T-helper 2 cell (primary cell): ENCODE results near the gene LCN12.

Experiments used
- DNase-seq, 5 experiments: peaks; one replicate each; pipeline versions ENCODE4 v3.0.0 to v3.0.0-alpha.2; 2012 to 2022
- total RNA-seq, 2 donors: gene quantifications; one replicate each; lab custom pipeline; 2026; lab: John Stamatoyannopoulos, UW

The LCN12 gene
- 0.31 to 0.67 reads per million in 2 donors for total RNA-seq

GRCh38 chr9:136951541-136952320 is at the start of gene LCN12:
TSS of gene LCN12 (plus strand) at chr9:136952273. CDS start at chr9:136952328, 55 bp downstream.
- peak in 1 of 5 experiments; percentile 1 for DNase-seq

DNA sequence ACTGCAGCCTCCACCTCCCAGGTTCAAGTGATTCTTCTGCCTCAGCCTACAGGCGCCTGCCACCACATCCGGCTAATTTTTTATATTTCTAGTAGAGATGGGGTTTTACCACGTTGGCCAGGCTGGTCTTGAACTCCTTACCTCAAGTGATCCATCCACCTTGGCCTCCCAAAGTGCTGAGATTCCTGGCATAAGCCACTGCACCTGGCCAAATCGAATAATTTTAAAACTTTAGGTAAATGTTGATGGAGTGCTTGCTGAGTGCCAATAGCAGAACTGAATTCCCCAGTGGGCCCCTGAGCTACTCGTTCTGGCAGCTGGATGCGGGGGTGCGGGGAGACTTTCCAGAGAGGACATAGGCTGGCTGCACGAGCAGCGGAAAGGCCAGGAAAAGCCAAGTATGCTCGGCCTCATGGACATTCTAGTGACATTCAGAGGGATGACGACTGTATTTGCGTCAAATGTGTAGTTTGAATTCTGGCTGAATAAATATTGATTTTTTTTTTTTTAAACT is 49.0 kb upstream of the LCN12 start:
- peak in 2 of 5 experiments; percentile 26 to 62 for DNase-seq

GRCh38 chr9:136906266-136906665 is 45.8 kb upstream of the LCN12 start:
- DNase-seq: no peak

GRCh38 chr9:136907011-136907914 is 44.8 kb upstream of the LCN12 start:
- no peak for DNase-seq

DNA sequence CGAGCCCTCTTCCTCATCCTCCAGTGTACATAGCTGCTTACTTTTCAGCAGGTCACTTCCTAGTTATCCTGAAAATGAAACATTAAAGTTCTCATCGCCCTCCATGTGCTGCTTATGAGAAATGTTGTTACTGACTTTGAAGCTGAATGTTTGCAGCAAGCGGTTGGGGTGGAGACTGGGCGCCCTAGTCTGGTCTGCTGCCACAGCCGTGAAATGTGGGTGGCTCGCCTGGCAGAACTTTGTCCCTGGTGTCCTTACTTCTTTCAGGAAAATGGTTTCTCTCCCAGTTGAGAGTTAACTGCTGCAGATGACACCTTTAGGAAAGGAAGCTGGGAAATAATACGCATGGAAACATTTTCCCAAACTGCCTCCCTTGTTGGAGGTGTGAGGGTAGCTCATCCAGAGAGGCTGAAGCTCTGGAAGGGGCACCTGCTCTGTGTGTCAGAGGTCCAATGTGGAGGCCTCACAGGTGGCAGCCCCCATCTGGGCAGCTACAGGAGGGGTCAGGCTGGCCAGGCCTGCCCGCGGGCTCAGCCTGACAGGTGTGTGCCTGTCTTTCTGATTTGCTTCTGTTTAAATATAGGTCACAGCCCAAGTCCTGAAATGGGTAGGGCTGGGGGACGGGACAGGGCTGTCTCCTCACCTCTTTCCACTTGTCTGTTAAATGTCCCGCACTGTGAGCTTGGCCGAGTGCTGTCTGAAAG is 41.7 kb upstream of the LCN12 start:
- no peak for DNase-seq

- DNase-seq: no peak
These were observed 41.2 kb upstream of the LCN12 start for GRCh38 chr9:136910901-136911245.

DNA sequence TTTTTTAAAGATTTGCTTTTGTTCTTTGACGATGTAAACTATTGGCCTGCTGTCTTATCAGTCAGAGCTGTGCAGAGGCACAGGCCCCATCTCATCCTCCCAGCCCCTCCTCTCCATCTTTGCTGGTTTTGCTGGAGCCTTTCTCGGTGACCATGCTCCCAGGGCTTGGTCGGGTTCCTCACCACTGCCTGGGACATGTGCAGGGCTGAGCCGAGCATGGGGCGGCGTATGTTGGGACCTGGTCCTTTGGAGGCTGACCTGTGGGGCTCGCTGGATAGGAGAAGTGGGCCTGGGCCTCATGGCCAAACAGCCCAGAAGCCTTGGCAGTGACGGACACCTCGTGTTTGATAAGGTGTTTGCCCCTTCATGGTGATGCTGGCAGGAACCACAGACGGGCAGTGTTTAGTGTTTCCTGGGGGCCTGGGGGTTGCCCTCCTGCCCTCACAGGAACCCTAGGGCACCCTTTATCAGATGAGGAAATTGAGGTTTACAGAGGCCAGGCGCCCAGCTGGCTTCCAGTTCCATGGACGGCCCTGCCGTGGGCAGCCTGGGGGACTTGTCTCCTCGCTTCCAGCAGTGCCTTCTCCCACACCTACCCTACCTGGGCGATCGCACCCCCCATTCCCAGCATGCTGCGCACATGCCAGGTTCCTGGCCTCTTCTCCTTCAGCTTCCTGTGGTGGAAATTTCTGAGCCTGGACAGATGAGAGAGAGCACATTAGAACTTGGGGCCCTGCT is 38.2 kb upstream of the LCN12 start:
- no peak for DNase-seq

- no peak for DNase-seq
These were observed 36.3 kb upstream of the LCN12 start for GRCh38 chr9:136915632-136916329.

GRCh38 chr9:136916330-136917184 is 35.5 kb upstream of the LCN12 start:
- peak in 1 of 5 experiments; percentile 48 for DNase-seq

- no peak for DNase-seq
These were observed 34.2 kb upstream of the LCN12 start for GRCh38 chr9:136917902-136918301.

DNA sequence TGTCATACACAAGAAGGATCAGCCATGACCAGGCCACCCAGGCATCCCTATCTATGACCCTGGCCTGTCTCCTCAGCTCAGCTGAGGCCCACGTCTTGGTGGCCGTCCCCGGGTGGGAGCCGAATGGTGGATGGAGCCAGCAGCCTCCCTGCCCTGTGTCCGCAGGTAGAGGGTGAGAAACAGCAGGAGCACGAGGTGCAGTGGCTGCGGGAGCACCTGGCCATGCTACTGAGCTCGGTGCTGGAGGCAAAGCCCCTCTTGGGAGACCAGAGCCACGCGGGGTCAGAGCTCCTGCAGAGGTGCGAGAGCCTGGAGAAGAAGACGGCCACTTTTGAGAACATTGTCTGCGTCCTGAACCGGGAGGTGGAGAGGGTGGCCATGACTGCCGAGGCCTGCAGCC is 32.0 kb upstream of the LCN12 start:
- no peak for DNase-seq

- DNase-seq: no peak
These were observed 31.3 kb upstream of the LCN12 start for GRCh38 chr9:136920734-136921231.

GRCh38 chr9:136921307-136921706 is 30.8 kb upstream of the LCN12 start:
- DNase-seq: no peak

- no peak for DNase-seq
These were observed 30.4 kb upstream of the LCN12 start for GRCh38 chr9:136921718-136922117.

DNA sequence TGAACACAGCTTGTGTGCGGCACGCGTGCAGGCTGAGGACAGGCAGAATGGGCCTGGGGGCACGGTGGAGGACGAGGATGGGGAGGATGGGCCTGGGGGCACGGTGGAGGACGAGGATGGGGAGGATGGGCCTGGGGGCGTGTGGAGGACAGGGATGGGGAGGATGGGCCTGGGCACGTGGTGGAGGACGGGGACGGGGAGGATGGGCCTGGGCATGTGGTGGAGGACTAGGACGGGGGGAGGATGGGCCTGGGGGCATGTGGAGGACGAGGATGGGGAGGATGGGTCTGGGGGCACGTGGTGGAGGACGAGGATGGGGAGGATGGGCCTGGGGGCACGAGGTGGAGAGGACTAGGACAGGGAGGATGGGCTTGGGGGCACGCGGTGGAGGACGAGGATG is 29.5 kb upstream of the LCN12 start:
- DNase-seq: no peak

DNA sequence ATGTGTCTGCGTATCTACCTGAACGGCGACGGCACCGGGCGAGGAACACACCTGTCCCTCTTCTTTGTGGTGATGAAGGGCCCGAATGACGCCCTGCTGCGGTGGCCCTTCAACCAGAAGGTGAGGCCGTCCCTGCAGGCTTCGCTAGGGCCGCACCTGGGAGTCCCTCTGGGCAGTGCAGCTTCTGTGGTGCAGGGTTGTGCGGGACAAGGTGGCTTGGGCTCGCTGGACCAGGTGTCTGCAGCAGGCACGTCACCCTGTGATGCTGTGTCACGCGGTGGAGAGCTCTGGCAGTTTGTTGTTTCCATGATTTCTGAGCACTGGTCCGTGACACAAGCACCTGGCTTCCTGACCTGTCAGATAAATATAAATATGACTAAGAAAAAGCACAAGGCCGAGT is 28.2 kb upstream of the LCN12 start:
- no peak for DNase-seq

DNA sequence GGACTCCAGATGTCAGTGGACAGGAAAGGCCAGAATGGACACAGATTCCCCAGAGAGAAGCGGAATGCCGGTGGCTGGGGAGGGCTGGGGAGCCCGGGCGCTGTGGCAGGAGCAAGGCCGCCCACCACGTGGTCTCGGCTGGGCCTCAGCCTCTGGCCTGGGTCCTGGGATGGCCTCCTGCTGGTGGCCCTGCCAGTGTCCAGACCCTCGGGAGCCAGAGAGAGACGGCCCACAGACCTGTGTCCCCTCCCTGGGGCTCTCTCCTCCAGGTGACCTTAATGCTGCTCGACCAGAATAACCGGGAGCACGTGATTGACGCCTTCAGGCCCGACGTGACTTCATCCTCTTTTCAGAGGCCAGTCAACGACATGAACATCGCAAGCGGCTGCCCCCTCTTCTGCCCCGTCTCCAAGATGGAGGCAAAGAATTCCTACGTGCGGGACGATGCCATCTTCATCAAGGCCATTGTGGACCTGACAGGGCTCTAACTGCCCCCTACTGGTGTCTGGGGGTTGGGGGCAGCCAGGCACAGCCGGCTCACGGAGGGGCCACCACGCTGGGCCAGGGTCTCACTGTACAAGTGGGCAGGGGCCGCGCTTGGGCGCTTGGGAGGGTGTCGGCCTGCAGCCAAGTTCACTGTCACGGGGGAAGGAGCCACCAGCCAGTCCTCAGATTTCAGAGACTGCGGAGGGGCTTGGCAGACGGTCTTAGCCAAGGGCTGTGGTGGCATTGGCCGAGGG is 26.5 kb upstream of the LCN12 start:
- no peak for DNase-seq

- no peak for DNase-seq
These were observed 25.8 kb upstream of the LCN12 start for GRCh38 chr9:136926154-136926704.

GRCh38 chr9:136926749-136927148 is 25.3 kb upstream of the LCN12 start:
- DNase-seq: no peak
